GM23338 (cell line): ENCODE measurements around the gene TICRR. TPM values are rescaled to one million over a fixed set of nuclear protein-coding genes. Genes with fewer than 3 reads are reported as not detected.
A peak's percentile ranks its signal among the peaks of the same experiment; 100 is the strongest.

Source experiments
- ATAC-seq: fragments of 200-7000 bp; cut with Tn5 transposase; 3 replicates; pipeline ENCODE4 v1.9.1; 2020
- DNase-seq: peaks from one replicate; pipeline ENCODE4 v3.0.0-alpha.2; 2015; ENCODE audit warnings: low spot score
- H2AFZ ChIP-seq: fragments of 200-600 bp; sonication (generic); 2 replicates; pipeline ENCODE4 v1.8.0; 2016; ENCODE audit warnings: antibody characterized with exemption, mild to moderate bottlenecking, moderate library complexity
- H3F3A ChIP-seq: fragments of 200-600 bp; sonication (generic); replicated peaks from 2 replicates; pipeline ENCODE4 v1.8.0; 2017; ENCODE audit warnings: antibody characterized with exemption, mixed run types, low read depth
- H3K27ac ChIP-seq: fragments of 200-600 bp; sonication (generic); 2 replicates; pipeline ENCODE4 v1.6.1; 2016; ENCODE audit warnings: low read depth
- H3K27me3 ChIP-seq: fragments of 200-600 bp; sonication (generic); 2 replicates; pipeline ENCODE4 v1.8.0; 2016; ENCODE audit warnings: mild to moderate bottlenecking, mixed run types, moderate library complexity; ENCODE audit not compliant: insufficient read depth
- H3K36me3 ChIP-seq: fragments of 200-600 bp; sonication (generic); 2 replicates; pipeline ENCODE4 v1.8.0; 2016; ENCODE audit warnings: mild to moderate bottlenecking; ENCODE audit not compliant: insufficient read depth
- H3K4me1 ChIP-seq: fragments of 200-600 bp; sonication (generic); 2 replicates; pipeline ENCODE4 v1.8.0; 2016; ENCODE audit warnings: mild to moderate bottlenecking, moderate library complexity; ENCODE audit not compliant: insufficient read depth
- H3K4me2 ChIP-seq: fragments of 200-600 bp; sonication (generic); 2 replicates; pipeline ENCODE4 v1.7.1; 2017; ENCODE audit warnings: mixed run types
- H3K4me3 ChIP-seq: fragments of 200-600 bp; sonication (generic); 2 replicates; pipeline ENCODE4 v1.6.1; 2016; ENCODE audit warnings: mixed run types
- H3K79me2 ChIP-seq: fragments of 200-600 bp; sonication (generic); replicated peaks from 2 replicates; pipeline ENCODE4 v1.8.0; 2017; ENCODE audit warnings: mild to moderate bottlenecking; ENCODE audit not compliant: insufficient read depth
- H3K9me2 ChIP-seq: fragments of 200-600 bp; sonication (generic); 2 replicates; pipeline ENCODE4 v1.8.0; 2017; ENCODE audit not compliant: insufficient read depth
- H4K20me1 ChIP-seq: fragments of 200-600 bp; sonication (generic); replicated peaks from 2 replicates; pipeline ENCODE4 v1.8.0; 2017; ENCODE audit warnings: mild to moderate bottlenecking; ENCODE audit not compliant: insufficient read depth
- H3K27ac Mint-ChIP-seq: 2 replicates; pipeline ENCODE4 v1.8.0; 2020; ENCODE audit warnings: inconsistent platforms, mild to moderate bottlenecking, moderate library complexity, mixed read lengths
- H3K27me3 Mint-ChIP-seq: 3 replicates; pipeline ENCODE4 v1.8.0; 2022; ENCODE audit warnings: low read depth, mild to moderate bottlenecking, moderate library complexity, mixed read lengths, inconsistent platforms; ENCODE audit not compliant: insufficient read depth, poor library complexity
- H3K36me3 Mint-ChIP-seq: 3 replicates; pipeline ENCODE4 v1.8.0; 2021; ENCODE audit warnings: low read depth, mild to moderate bottlenecking, inconsistent platforms, moderate library complexity, mixed read lengths
- H3K4me1 Mint-ChIP-seq: 3 replicates; pipeline ENCODE4 v1.8.0; 2020; ENCODE audit warnings: mild to moderate bottlenecking, inconsistent platforms, mixed read lengths
- H3K4me3 Mint-ChIP-seq: 3 replicates; pipeline ENCODE4 v1.8.0; 2021; ENCODE audit warnings: moderate library complexity, mild to moderate bottlenecking, inconsistent platforms, mixed read lengths
- H3K9me3 Mint-ChIP-seq: 3 replicates; pipeline ENCODE4 v1.8.0; 2020; ENCODE audit warnings: moderate library complexity, mild to moderate bottlenecking, inconsistent platforms, mixed read lengths
- CREB1 ChIP-seq: fragments of 250-450 bp; sonication (Bioruptor Pico); IDR thresholded peaks from 2 replicates; pipeline ENCODE4 v1.5.0; 2020; ENCODE audit warnings: low read depth, mild to moderate bottlenecking, moderate library complexity
- EZH2 ChIP-seq: fragments of 200-600 bp; sonication (generic); IDR thresholded peaks from one replicate; pipeline ENCODE4 v1.8.0; 2017; ENCODE audit warnings: antibody characterized with exemption, mild to moderate bottlenecking, low read depth; ENCODE audit not compliant: unreplicated experiment
- EZH2phosphoT487 ChIP-seq: fragments of 200-600 bp; sonication (generic); IDR thresholded peaks from one replicate; pipeline ENCODE4 v1.8.1; 2018; ENCODE audit warnings: antibody characterized with exemption; ENCODE audit not compliant: unreplicated experiment
- JUNB ChIP-seq: IDR thresholded peaks from one replicate; pipeline ENCODE4 v1.6.1; 2016; ENCODE audit warnings: antibody characterized with exemption; ENCODE audit not compliant: unreplicated experiment
- NANOG ChIP-seq: IDR thresholded peaks from 2 replicates; pipeline ENCODE4 v1.6.1; 2016; ENCODE audit warnings: antibody characterized with exemption, borderline replicate concordance
- POLR2AphosphoS5 ChIP-seq: IDR thresholded peaks from 2 replicates; pipeline ENCODE4 v1.6.1; 2016; ENCODE audit warnings: antibody characterized with exemption, low read depth
- REST ChIP-seq: IDR thresholded peaks from one replicate; pipeline ENCODE4 v1.6.1; 2018; ENCODE audit warnings: antibody characterized with exemption; ENCODE audit not compliant: unreplicated experiment
- ZNF331 ChIP-seq: fragments of 250-450 bp; sonication (Bioruptor Pico); IDR thresholded peaks from 2 replicates; pipeline ENCODE4 v1.5.0; 2020; ENCODE audit warnings: low read depth, mild to moderate bottlenecking, moderate library complexity
- polyA plus RNA-seq: library from polyadenylated mRNA; unstranded; fragments of >200 nt; fragmentation: Nextera tagmentation; extraction: Ambion mirVana; gene quantifications from 2 replicates; pipeline ENCODE4 v1.2.1, GENCODE V29; 2016
- total RNA-seq: library from RNA; depleted of rRNA; stranded (reverse); fragments of >200 nt; shearing (Covaris generic); gene quantifications from 2 replicates; pipeline ENCODE4 v1.2.3, GENCODE V29; 2014
- TF ChIP-seq, protein P1 (sequence below): fragments of 250-450 bp; sonication (Bioruptor Pico); IDR thresholded peaks from 2 replicates; pipeline ENCODE4 v1.5.0; 2020; ENCODE audit warnings: mild to moderate bottlenecking, moderate library complexity

The TICRR gene
- total and polyA plus RNA-seq, 2 experiments from 2014 or later: 11.2 to 42.3 TPM

GRCh38 chr15:89577776-89578115, 2.5 kb downstream of the TICRR start (continued):
- TF ChIP-seq, protein P1, sequence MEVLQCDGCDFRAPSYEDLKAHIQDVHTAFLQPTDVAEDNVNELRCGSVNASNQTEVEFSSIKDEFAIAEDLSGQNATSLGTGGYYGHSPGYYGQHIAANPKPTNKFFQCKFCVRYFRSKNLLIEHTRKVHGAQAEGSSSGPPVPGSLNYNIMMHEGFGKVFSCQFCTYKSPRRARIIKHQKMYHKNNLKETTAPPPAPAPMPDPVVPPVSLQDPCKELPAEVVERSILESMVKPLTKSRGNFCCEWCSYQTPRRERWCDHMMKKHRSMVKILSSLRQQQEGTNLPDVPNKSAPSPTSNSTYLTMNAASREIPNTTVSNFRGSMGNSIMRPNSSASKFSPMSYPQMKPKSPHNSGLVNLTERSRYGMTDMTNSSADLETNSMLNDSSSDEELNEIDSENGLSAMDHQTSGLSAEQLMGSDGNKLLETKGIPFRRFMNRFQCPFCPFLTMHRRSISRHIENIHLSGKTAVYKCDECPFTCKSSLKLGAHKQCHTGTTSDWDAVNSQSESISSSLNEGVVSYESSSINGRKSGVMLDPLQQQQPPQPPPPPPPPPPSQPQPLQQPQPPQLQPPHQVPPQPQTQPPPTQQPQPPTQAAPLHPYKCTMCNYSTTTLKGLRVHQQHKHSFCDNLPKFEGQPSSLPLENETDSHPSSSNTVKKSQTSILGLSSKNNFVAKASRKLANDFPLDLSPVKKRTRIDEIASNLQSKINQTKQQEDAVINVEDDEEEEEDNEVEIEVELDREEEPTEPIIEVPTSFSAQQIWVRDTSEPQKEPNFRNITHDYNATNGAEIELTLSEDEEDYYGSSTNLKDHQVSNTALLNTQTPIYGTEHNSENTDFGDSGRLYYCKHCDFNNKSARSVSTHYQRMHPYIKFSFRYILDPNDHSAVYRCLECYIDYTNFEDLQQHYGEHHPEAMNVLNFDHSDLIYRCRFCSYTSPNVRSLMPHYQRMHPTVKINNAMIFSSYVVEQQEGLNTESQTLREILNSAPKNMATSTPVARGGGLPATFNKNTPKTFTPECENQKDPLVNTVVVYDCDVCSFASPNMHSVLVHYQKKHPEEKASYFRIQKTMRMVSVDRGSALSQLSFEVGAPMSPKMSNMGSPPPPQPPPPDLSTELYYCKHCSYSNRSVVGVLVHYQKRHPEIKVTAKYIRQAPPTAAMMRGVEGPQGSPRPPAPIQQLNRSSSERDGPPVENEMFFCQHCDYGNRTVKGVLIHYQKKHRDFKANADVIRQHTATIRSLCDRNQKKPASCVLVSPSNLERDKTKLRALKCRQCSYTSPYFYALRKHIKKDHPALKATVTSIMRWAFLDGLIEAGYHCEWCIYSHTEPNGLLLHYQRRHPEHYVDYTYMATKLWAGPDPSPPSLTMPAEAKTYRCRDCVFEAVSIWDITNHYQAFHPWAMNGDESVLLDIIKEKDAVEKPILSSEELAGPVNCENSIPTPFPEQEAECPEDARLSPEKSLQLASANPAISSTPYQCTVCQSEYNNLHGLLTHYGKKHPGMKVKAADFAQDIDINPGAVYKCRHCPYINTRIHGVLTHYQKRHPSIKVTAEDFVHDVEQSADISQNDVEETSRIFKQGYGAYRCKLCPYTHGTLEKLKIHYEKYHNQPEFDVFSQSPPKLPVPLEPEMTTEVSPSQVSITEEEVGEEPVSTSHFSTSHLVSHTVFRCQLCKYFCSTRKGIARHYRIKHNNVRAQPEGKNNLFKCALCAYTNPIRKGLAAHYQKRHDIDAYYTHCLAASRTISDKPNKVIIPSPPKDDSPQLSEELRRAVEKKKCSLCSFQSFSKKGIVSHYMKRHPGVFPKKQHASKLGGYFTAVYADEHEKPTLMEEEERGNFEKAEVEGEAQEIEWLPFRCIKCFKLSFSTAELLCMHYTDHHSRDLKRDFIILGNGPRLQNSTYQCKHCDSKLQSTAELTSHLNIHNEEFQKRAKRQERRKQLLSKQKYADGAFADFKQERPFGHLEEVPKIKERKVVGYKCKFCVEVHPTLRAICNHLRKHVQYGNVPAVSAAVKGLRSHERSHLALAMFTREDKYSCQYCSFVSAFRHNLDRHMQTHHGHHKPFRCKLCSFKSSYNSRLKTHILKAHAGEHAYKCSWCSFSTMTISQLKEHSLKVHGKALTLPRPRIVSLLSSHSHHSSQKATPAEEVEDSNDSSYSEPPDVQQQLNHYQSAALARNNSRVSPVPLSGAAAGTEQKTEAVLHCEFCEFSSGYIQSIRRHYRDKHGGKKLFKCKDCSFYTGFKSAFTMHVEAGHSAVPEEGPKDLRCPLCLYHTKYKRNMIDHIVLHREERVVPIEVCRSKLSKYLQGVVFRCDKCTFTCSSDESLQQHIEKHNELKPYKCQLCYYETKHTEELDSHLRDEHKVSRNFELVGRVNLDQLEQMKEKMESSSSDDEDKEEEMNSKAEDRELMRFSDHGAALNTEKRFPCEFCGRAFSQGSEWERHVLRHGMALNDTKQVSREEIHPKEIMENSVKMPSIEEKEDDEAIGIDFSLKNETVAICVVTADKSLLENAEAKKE (CRISPR knock-in tag): no peak

DNA sequence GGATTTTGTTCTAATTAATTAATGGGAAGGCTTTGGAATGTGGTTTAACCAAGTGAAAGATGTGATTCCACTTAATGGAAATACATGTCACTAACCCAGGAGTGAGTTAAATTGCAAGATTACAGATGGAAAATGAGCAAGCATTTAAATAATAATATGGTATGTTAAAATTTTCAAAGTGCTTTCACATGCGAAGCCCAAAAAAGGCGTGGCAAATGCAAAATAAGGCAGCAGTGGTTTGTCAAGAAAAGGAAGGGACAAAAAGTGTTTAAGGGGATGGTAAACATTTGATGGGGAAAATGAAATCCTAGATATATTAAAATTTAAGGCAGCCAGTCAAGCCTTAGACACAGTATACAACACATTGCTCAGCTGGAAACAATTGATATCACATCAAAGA, 2.9 kb downstream of the TICRR start:
- H3K4me3 Mint-ChIP-seq: peak overlapping the region; percentile 89
- H4K20me1 ChIP-seq: peaks cover 44% of the 10 kb centered on the region
- peaks cover 23% of the 10 kb centered on the region for H3K4me1 Mint-ChIP-seq
- peaks cover 50% of the 10 kb centered on the region for H3K36me3 Mint-ChIP-seq
- no peaks in the 10 kb centered on the region for H3K27me3 ChIP-seq
- H3K4me3 ChIP-seq: peak overlapping the region; percentile 64
- DNase-seq: peak; percentile 26
- no peak overlapping the region for H2AFZ ChIP-seq
- H3K4me2 ChIP-seq: peak overlapping the region; percentile 78
- peak overlapping the region; percentile 73 for H3K27ac Mint-ChIP-seq
- no peaks in the 10 kb centered on the region for H3K9me2 ChIP-seq
- H3K9me3 Mint-ChIP-seq: peaks cover 4% of the 10 kb centered on the region; the same call in 2 of the 3 replicates
- H3K27me3 Mint-ChIP-seq: peaks cover 7% of the 10 kb centered on the region
- no peak for ATAC-seq
- no peaks in the 10 kb centered on the region; the same call in 1 of the 2 replicates for H3F3A ChIP-seq
- peak overlapping the region; percentile 65; the same call in 1 of the 2 replicates for H3K27ac ChIP-seq
- peaks cover 76% of the 10 kb centered on the region for H3K79me2 ChIP-seq
- H3K4me1 ChIP-seq: peaks cover 29% of the 10 kb centered on the region
- peaks cover 11% of the 10 kb centered on the region; the same call in 1 of the 2 replicates for H3K36me3 ChIP-seq
- TF ChIP-seq NANOG: no peak
- TF ChIP-seq POLR2AphosphoS5: no peak
- TF ChIP-seq CREB1 (CRISPR knock-in tag): no peak
- TF ChIP-seq EZH2phosphoT487: no peak
- TF ChIP-seq ZNF331 (CRISPR knock-in tag): no peak
- TF ChIP-seq JUNB: no peak
- no peak for TF ChIP-seq REST
- TF ChIP-seq EZH2: no peak
